SK-MEL-5 (cell line): ENCODE results near the gene GRAMD4. TPM values are rescaled to one million over a fixed set of nuclear protein-coding genes. Genes with fewer than 3 reads are reported as not detected.

Source experiments
- total RNA-seq: library from RNA; depleted of rRNA; stranded (reverse); fragments of >200 nt; shearing (Covaris generic); gene quantifications from 2 replicates; pipeline ENCODE4 v1.2.3, GENCODE V29; 2014; rRNA removed

The GRAMD4 gene
- total RNA-seq, 1 experiment from 2014 or later, result 148 TPM

Other genes starting within 250 kb of the GRAMD4 start
- 12.5 and 17.6 TPM in 2 replicates for gene CELSR1, start 82.8 kb upstream of the GRAMD4 start, total RNA-seq
- gene CERK, start 117.9 kb downstream of the GRAMD4 start, total RNA-seq, result 173 and 193 TPM in 2 replicates
- gene TBC1D22A, start 142.3 kb downstream of the GRAMD4 start, total RNA-seq, result 14.4 and 20.9 TPM in 2 replicates